Measurements from ENCODE around the gene MAGEA4. TPM values are rescaled to one million over a fixed set of nuclear protein-coding genes. Genes with fewer than 3 reads are reported as not detected.

MAGEA4 gene
- total and polyA plus RNA-seq, 10 donors = not detected

DNA sequence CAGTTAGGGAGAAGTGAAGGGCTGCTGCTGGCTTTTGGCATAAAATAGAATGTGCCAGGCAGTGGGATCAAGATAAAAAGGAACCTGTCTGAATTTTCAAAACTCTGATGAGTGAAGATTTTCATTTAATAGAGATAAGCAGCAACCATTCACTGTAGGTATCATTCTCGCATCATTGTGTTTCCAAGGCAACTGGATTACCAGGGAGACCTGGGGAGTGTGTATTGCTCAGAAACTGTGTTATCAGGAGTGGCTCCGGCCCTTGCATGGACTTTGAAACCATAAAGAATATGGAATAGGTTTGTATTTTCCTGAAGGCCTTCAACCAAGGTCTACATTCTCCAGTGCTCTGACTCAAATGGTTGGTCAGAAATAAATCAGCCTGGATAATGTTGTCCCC is 23.3 kb upstream of the MAGEA4 start:
- DNase-seq = no peak
- Histone ChIP-seq H3K4me3 (no peak overlapping the region), H3K27me3 (replicated peaks in 1 of 7) (no peaks in the 10 kb centered on the region), H3K36me3 (no peaks in the 10 kb centered on the region), H3K9me3 (peaks cover 0 to 10% (median 0%) of the 10 kb centered on the region in 8 donors), H3K4me1 (no peaks in the 10 kb centered on the region), H3K27ac (no peak overlapping the region)
- whole genome bisulfite sequencing, 5 donors = 60 to 80% (median 68%) methylated on average over 2 of the region's 2 CpGs
- intact Hi-C loops (cut with DNase I; ENCODE audit: low total_unique reads) = no loop called here
- TF ChIP-seq, protein P1, sequence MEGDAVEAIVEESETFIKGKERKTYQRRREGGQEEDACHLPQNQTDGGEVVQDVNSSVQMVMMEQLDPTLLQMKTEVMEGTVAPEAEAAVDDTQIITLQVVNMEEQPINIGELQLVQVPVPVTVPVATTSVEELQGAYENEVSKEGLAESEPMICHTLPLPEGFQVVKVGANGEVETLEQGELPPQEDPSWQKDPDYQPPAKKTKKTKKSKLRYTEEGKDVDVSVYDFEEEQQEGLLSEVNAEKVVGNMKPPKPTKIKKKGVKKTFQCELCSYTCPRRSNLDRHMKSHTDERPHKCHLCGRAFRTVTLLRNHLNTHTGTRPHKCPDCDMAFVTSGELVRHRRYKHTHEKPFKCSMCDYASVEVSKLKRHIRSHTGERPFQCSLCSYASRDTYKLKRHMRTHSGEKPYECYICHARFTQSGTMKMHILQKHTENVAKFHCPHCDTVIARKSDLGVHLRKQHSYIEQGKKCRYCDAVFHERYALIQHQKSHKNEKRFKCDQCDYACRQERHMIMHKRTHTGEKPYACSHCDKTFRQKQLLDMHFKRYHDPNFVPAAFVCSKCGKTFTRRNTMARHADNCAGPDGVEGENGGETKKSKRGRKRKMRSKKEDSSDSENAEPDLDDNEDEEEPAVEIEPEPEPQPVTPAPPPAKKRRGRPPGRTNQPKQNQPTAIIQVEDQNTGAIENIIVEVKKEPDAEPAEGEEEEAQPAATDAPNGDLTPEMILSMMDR (IDR thresholded peaks at IDR 0.05 in 8 of 11, conservative IDR thresholded peaks at IDR 0.05 in 3 of 11) = no peak
- TF ChIP-seq POLR2AphosphoS5 (IDR thresholded peaks at IDR 0.05) (no peak), POLR2A (IDR thresholded peaks at IDR 0.05) (no peak)

DNA sequence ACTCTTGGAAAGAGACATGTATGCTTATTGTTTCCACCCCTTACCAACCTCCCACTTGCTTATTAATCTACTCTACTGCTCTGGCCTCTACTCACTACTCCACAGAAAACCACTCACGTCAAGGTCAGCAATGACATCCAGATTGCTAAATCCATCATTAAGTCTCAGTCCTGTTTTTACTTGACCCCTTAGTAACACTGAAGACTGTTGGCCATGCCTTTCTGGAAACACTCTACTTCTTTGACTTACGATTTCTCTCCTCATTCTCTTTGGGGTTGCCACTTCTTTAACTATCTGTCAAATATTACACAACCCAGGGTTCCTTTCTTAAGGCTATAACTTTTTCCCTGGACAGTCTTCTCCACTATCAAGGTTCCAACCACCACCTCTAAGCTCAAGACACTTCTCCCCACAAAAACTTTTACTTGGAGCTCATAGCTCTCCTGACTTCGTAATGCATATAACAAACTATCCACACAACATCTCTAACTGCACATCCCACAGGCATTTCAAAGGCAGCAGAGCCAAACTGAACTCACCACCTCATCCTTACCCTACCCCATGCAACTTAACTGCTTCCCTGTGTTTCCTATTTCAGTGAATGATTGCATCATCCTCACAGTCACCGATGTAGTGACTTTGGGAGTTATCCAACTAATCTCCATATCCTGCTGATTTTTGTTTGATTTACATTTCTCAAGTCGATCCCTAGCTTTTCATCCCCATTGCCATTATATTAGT is 15.8 kb upstream of the MAGEA4 start:
- no peaks in the 10 kb centered on the region for H3K9me3 ChIP-seq
- no peak for TF ChIP-seq POLR2A (IDR thresholded peaks at IDR 0.05)
- TF ChIP-seq POLR2AphosphoS5 (IDR thresholded peaks at IDR 0.05) = no peak
- TF ChIP-seq, protein P1 (IDR thresholded peaks at IDR 0.05 in 8 of 11, conservative IDR thresholded peaks at IDR 0.05 in 3 of 11) = no peak
- no peaks in the 10 kb centered on the region for H3K27me3 ChIP-seq (replicated peaks in 1 of 7)
- 67 to 80% (median 72%) methylated on average over 5 of the region's 5 CpGs for WGBS, 5 donors
- H3K27ac ChIP-seq = no peak overlapping the region
- no peaks in the 10 kb centered on the region for H3K4me1 ChIP-seq
- no peak overlapping the region for H3K4me3 ChIP-seq
- intact Hi-C loops (cut with DNase I; ENCODE audit: low total_unique reads) = no loop called here
- no peak for DNase-seq
- no peaks in the 10 kb centered on the region for H3K36me3 ChIP-seq

DNA sequence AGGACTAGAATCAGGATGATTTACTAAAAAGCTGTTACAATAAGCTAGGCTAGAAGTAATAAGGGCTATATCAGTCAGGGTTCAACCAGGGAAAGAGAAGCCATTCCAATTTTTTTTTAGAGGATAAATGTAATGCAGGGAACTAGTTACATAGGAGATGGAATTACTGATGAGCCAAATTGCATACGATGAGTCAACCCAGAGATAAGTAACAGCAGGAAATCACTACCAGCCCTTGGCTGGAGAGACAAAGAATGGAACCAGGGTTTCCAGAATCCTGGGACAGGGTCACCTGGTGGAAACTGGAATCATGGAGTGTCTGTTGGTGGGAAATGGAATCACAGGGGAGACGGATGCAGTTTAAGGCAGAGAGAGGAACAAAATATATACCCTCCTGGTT is 13.1 kb upstream of the MAGEA4 start:
- no peaks in the 10 kb centered on the region for H3K9me3 ChIP-seq
- no peak overlapping the region for H3K27ac ChIP-seq
- DNase-seq = no peak
- WGBS, 5 donors = 73 to 93% (median 84%) methylated on average over 2 of the region's 2 CpGs
- H3K4me3 ChIP-seq = no peak overlapping the region
- TF ChIP-seq, protein P1 (IDR thresholded peaks at IDR 0.05 in 8 of 11, conservative IDR thresholded peaks at IDR 0.05 in 3 of 11) = no peak
- TF ChIP-seq POLR2AphosphoS5 (IDR thresholded peaks at IDR 0.05) (no peak), POLR2A (IDR thresholded peaks at IDR 0.05) (no peak)
- H3K27me3 ChIP-seq (replicated peaks in 1 of 7) = no peaks in the 10 kb centered on the region
- peaks cover 0 to 3% (median 0%) of the 10 kb centered on the region in 6 donors for H3K4me1 ChIP-seq
- H3K36me3 ChIP-seq = no peaks in the 10 kb centered on the region
- intact Hi-C loops (cut with DNase I; ENCODE audit: low total_unique reads) = no loop called here

DNA sequence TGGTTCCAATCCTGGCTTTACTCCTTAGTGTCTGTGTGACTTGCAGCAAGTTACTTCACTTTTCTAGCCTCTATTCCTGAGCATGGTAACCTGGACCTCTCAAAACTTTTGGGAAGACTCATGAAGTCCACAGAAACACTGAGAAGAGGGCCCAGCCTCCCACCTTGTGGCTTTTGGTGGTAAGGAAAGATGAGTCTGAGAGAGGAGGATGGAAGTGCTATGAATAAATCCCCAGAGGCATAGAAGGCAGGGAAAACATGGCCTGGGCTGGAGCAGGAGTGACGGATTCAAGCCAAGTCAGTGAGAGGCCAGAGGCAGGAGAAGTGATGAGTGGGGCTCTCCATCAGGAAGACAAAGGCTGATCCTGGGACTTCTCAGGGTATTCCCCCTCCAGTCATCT is 10.9 kb upstream of the MAGEA4 start:
- TF ChIP-seq POLR2A (IDR thresholded peaks at IDR 0.05) = no peak
- TF ChIP-seq, protein P1 (IDR thresholded peaks at IDR 0.05 in 8 of 11, conservative IDR thresholded peaks at IDR 0.05 in 3 of 11) = no peak
- TF ChIP-seq POLR2AphosphoS5 (IDR thresholded peaks at IDR 0.05) = no peak
- H3K36me3 ChIP-seq = no peaks in the 10 kb centered on the region
- H3K4me1 ChIP-seq = peaks cover 0 to 3% (median 0%) of the 10 kb centered on the region in 6 donors
- H3K9me3 ChIP-seq = no peaks in the 10 kb centered on the region
- DNase-seq = no peak
- H3K4me3 ChIP-seq = no peak overlapping the region
- no peak overlapping the region for H3K27ac ChIP-seq
- intact Hi-C loops (cut with DNase I; ENCODE audit: low total_unique reads) = no loop called here
- H3K27me3 ChIP-seq (replicated peaks in 1 of 7) = no peaks in the 10 kb centered on the region
- 60 to 100% (median 87%) methylated on average over 1 of the region's 1 CpG for WGBS, 5 donors
